Measurements from ENCODE around the gene IL36RN. TPM values are rescaled to one million over a fixed set of nuclear protein-coding genes. Genes with fewer than 3 reads are reported as not detected.

IL36RN gene
- total RNA-seq, 4 donors from 2014 or later = 0.93 to 1.7 TPM; not detected in 2

DNA sequence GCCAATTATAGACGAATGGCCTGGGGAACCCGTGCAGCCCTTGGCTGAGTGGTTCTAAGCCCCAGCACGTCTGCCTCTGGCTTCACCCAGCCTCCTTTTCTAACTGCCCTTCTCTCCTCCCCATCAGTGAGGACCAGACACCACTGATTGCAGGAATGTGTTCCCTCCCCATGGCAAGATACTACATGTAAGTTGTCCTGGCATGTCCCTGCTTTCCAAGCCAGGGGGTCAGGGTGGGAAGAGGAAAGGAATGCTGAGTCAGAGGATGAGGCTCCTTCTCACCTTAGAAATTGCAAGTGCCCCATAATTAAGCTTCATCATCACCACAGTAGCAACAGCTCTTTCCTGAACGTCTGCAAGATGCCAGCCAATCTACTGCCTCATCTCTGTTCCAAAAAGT lies 13.6 kb downstream of the IL36RN start:
- 0 to 40% methylated on average over 1 of the region's 4 CpGs for WGBS, 2 donors (ENCODE audit: low coverage in 1 of 2)
- H3K4me3 ChIP-seq = no peak overlapping the region
- no peaks in the 10 kb centered on the region for H3K4me1 ChIP-seq
- H3K9me3 ChIP-seq = no peaks in the 10 kb centered on the region
- no peak for ATAC-seq
- no peaks in the 10 kb centered on the region for H3K27me3 ChIP-seq
- no peak for TF ChIP-seq POLR2AphosphoS5 (IDR thresholded peaks at IDR 0.05)
- TF ChIP-seq EP300 (IDR thresholded peaks at IDR 0.05) = no peak
- TF ChIP-seq POLR2A (IDR thresholded peaks at IDR 0.05) = no peak
- TF ChIP-seq, protein P1, sequence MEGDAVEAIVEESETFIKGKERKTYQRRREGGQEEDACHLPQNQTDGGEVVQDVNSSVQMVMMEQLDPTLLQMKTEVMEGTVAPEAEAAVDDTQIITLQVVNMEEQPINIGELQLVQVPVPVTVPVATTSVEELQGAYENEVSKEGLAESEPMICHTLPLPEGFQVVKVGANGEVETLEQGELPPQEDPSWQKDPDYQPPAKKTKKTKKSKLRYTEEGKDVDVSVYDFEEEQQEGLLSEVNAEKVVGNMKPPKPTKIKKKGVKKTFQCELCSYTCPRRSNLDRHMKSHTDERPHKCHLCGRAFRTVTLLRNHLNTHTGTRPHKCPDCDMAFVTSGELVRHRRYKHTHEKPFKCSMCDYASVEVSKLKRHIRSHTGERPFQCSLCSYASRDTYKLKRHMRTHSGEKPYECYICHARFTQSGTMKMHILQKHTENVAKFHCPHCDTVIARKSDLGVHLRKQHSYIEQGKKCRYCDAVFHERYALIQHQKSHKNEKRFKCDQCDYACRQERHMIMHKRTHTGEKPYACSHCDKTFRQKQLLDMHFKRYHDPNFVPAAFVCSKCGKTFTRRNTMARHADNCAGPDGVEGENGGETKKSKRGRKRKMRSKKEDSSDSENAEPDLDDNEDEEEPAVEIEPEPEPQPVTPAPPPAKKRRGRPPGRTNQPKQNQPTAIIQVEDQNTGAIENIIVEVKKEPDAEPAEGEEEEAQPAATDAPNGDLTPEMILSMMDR (IDR thresholded peaks at IDR 0.05) = no peak
- H3K36me3 ChIP-seq = no peaks in the 10 kb centered on the region
- no peak overlapping the region for H3K27ac ChIP-seq

DNA sequence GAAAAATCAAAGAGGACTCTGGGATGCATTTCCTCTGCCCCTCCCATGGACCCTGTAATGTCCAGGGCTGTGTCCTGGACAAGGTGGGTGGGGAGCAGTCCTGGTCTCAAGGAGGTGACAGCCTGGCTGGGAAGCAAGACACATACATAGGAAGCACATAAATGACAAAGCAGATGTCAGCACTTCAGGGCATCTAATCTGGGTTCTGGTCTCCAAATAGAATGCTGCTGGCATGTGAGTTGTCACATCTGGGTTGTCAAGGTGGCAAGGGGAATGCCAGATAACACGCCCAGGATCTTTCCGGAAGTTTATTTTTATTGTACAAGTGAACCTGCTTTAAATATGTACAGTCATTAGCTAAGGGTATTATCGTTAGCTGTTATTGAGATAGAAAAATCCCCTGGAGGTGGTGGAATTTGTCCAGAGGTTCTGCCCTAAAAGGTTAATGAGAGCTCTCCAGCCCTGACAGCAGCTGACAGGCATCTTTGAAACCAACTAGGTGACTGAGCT lies 14.4 kb downstream of the IL36RN start:
- H3K4me1 ChIP-seq = no peaks in the 10 kb centered on the region
- ATAC-seq = no peak
- TF ChIP-seq POLR2A (IDR thresholded peaks at IDR 0.05) (no peak), EP300 (IDR thresholded peaks at IDR 0.05) (no peak), POLR2AphosphoS5 (IDR thresholded peaks at IDR 0.05) (no peak)
- TF ChIP-seq, protein P1 (IDR thresholded peaks at IDR 0.05) = no peak
- no peak overlapping the region for H3K4me3 ChIP-seq
- H3K27me3 ChIP-seq = no peaks in the 10 kb centered on the region
- no peaks in the 10 kb centered on the region for H3K36me3 ChIP-seq
- 31 to 50% methylated on average over 1 to 2 of the region's 3 CpGs for WGBS, 2 donors (ENCODE audit: low coverage in 1 of 2)
- no peaks in the 10 kb centered on the region for H3K9me3 ChIP-seq
- no peak overlapping the region for H3K27ac ChIP-seq

GRCh38 chr2:113075030-113075429 lies 16.0 kb downstream of the IL36RN start:
- TF ChIP-seq POLR2AphosphoS5 (IDR thresholded peaks at IDR 0.05) (no peak), EP300 (IDR thresholded peaks at IDR 0.05) (no peak), POLR2A (IDR thresholded peaks at IDR 0.05) (no peak)
- TF ChIP-seq, protein P1 (IDR thresholded peaks at IDR 0.05) = no peak
- Histone ChIP-seq H3K27ac (no peak overlapping the region), H3K36me3 (no peaks in the 10 kb centered on the region), H3K4me1 (no peaks in the 10 kb centered on the region), H3K4me3 (no peak overlapping the region), H3K27me3 (no peaks in the 10 kb centered on the region), H3K9me3 (no peaks in the 10 kb centered on the region)
- no peak for ATAC-seq
- 73% methylated on average over 2 of the region's 5 CpGs; no CpG with 5 or more reads in 1 of the 2 donors for WGBS, 2 donors (ENCODE audit: low coverage in 1 of 2)

- Histone ChIP-seq H3K9me3 (no peaks in the 10 kb centered on the region), H3K27me3 (no peaks in the 10 kb centered on the region), H3K4me1 (no peaks in the 10 kb centered on the region), H3K36me3 (no peaks in the 10 kb centered on the region), H3K27ac (no peak overlapping the region), H3K4me3 (no peak overlapping the region)
- ATAC-seq = no peak
- TF ChIP-seq EP300 (IDR thresholded peaks at IDR 0.05) = no peak
- TF ChIP-seq POLR2A (IDR thresholded peaks at IDR 0.05) = no peak
- no peak for TF ChIP-seq POLR2AphosphoS5 (IDR thresholded peaks at IDR 0.05)
- 80 to 100% methylated on average over 1 to 3 of the region's 3 CpGs for WGBS, 2 donors (ENCODE audit: low coverage in 1 of 2)
These were observed 16.6 kb downstream of the IL36RN start for GRCh38 chr2:113075600-113075999.

DNA sequence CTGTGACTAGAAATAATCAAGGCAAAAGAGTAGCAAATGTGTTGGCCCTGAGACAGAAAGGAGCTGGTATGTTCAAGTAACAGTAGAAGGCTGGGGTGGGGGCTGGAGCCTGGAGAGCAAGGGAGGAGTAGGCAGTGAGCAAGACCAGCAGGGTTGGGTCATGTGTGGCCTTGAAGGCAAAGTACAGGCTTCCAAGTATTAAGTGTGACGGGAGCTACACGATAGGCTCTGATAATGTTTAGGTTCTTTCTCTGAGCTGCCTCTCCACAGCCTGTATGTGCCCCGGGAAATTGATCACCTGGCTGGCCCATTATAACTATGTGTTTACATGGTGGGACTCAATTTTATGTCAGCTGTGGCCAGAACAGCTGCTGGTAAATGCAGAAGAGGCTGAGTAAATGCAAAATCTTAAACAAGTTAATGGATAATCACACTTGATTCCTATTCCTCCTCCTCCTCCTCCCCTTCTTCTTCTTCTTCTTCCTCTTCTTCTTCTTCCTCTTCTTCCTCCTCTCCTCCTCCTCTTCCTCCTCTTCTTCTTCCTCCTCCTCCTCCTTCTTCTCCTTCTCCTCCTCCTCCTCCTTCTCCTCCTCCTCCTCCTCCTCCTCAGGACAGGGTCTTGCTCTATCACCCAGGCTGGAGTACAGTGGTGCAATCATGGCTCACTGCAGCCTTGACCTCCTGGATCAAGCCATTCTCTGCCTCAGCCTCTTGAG lies 18.1 kb downstream of the IL36RN start:
- no peaks in the 10 kb centered on the region for H3K36me3 ChIP-seq
- no peaks in the 10 kb centered on the region for H3K9me3 ChIP-seq
- ATAC-seq = no peak
- no peak for TF ChIP-seq POLR2AphosphoS5 (IDR thresholded peaks at IDR 0.05)
- TF ChIP-seq POLR2A (IDR thresholded peaks at IDR 0.05) = no peak
- TF ChIP-seq, protein P1 (IDR thresholded peaks at IDR 0.05) = no peak
- TF ChIP-seq EP300 (IDR thresholded peaks at IDR 0.05) = no peak
- WGBS, 2 donors (ENCODE audit: low coverage in 1 of 2) = 40 to 66% methylated on average over 1 to 3 of the region's 3 CpGs
- no peaks in the 10 kb centered on the region for H3K4me1 ChIP-seq
- H3K27me3 ChIP-seq = peaks cover 13% of the 10 kb centered on the region
- no peak overlapping the region for H3K27ac ChIP-seq
- no peak overlapping the region for H3K4me3 ChIP-seq
